K562 (cell line): ENCODE results near the gene SLC8A2. TPM values are rescaled to one million over a fixed set of nuclear protein-coding genes. Genes with fewer than 3 reads are reported as not detected.

Source experiments
- ATAC-seq: fragments of 200-7000 bp; cut with Tn5 transposase; 3 replicates; pipeline ENCODE4 v1.9.1; 2020; ENCODE audit warnings: moderate library complexity
- BruUV-seq: library from RNA; stranded (reverse); fragments of 400-500 nt; replicated peaks from 2 replicates; lab custom pipeline; 2021; lab: Mats Ljungman, UMichigan
- CTCF ChIA-PET: fragments of 300-600 bp; formaldehyde crosslinking; extraction: SDS; loops from one replicate; lab custom pipeline; 2021; ENCODE audit warnings: low intra/inter-chr PET ratio; lab: Yijun Ruan, JAX
- POLR2A ChIA-PET: fragments of 300-600, 350-650 bp; sonication (Branson Sonifier 250); formaldehyde crosslinking; extraction: SDS; loops from one replicate; lab custom pipeline; 2021; ENCODE audit warnings: antibody characterized with exemption, inconsistent platforms; lab: Yijun Ruan, JAX
- DNase-seq, 4 experiments: peaks; one replicate each; pipeline versions ENCODE4 v3.0.0 to v3.0.0-alpha.2; 2011 to 2018; ENCODE audit warnings: low spot score in 3 of 4, mixed read lengths in 3 of 4; ENCODE audit errors: extremely low read depth in 1 of 4
- FAIRE-seq: peaks from 2 replicates; lab custom pipeline; 2011; peaks lifted over from hg19 to GRCh38; lab: Jason Lieb, UNC
- H2AFZ ChIP-seq: 2 replicates; pipeline ENCODE4 v1.6.0; 2011; ENCODE audit warnings: low read depth, low read length, control low read depth, inconsistent platforms
- H3K27ac ChIP-seq: fragments of 200-600 bp; 3 replicates; pipeline ENCODE4 v1.8.0; 2011; ENCODE audit warnings: low read depth, mild to moderate bottlenecking, control low read depth, inconsistent platforms, low read length, moderate library complexity, mixed read lengths; ENCODE audit errors: extremely low read depth
- H3K27me3 ChIP-seq, 2 experiments: fragments of 300-600 bp in 1 of 2; 2 replicates in 1 of 2; 3 replicates in 1 of 2; pipeline versions ENCODE4 v1.6.0 to v1.8.0; 2011; ENCODE audit warnings: inconsistent platforms in 2 of 2, low read length in 2 of 2, mild to moderate bottlenecking in 1 of 2, mixed read lengths in 1 of 2, moderate library complexity in 1 of 2; ENCODE audit not compliant: control insufficient read depth in 2 of 2, insufficient read depth in 2 of 2
- H3K36me3 ChIP-seq: fragments of 300-600 bp; 3 replicates; pipeline ENCODE4 v1.8.0; 2011; ENCODE audit warnings: mild to moderate bottlenecking, low read length, inconsistent platforms; ENCODE audit not compliant: control insufficient read depth, insufficient read depth
- H3K4me1 ChIP-seq, 2 experiments: fragments of 200-600 bp in 1 of 2; replicated peaks in 1 of 2; 2 replicates in 1 of 2; 3 replicates in 1 of 2; pipeline versions ENCODE4 v1.5.1 to v1.8.0; 2011; ENCODE audit warnings: inconsistent platforms in 2 of 2, low read length in 2 of 2, mild to moderate bottlenecking in 1 of 2, mixed read lengths in 1 of 2, moderate library complexity in 1 of 2; ENCODE audit not compliant: control insufficient read depth in 2 of 2, insufficient read depth in 2 of 2
- H3K4me2 ChIP-seq: 2 replicates; pipeline ENCODE4 v1.6.1; 2011; ENCODE audit warnings: low read length, control low read depth, inconsistent platforms, mixed read lengths; ENCODE audit not compliant: insufficient read depth
- H3K4me3 ChIP-seq: fragments of 200-600 bp; sonication (generic), shearing (Covaris generic); 2 replicates; pipeline ENCODE4 v1.5.1; 2016; ENCODE audit warnings: control low read depth, inconsistent platforms
- H3K79me2 ChIP-seq: fragments of 200-600 bp; 3 replicates; pipeline ENCODE4 v1.8.0; 2011; ENCODE audit warnings: low read length, inconsistent platforms; ENCODE audit not compliant: control insufficient read depth, insufficient read depth
- H3K9ac ChIP-seq, 2 experiments: 2 replicates each; pipeline versions ENCODE4 v1.6.0 to v1.6.1; 2011; ENCODE audit warnings: low read depth in 2 of 2, low read length in 2 of 2, control low read depth in 1 of 2, inconsistent platforms in 1 of 2, mild to moderate bottlenecking in 1 of 2, mixed read lengths in 1 of 2; ENCODE audit not compliant: insufficient read depth in 1 of 2
- H3K9me1 ChIP-seq: one replicate; pipeline ENCODE4 v1.6.0; 2011; ENCODE audit warnings: inconsistent platforms, mild to moderate bottlenecking, low read length, moderate library complexity; ENCODE audit not compliant: control insufficient read depth, insufficient read depth
- H3K9me3 ChIP-seq: replicated peaks from 2 replicates; pipeline ENCODE4 v1.5.1; 2011; ENCODE audit warnings: low read depth, low read length, inconsistent platforms; ENCODE audit not compliant: control insufficient read depth, insufficient read depth
- H4K20me1 ChIP-seq: replicated peaks from 2 replicates; pipeline ENCODE4 v1.6.1; 2011; ENCODE audit warnings: low read length, inconsistent platforms, mixed read lengths; ENCODE audit not compliant: control insufficient read depth, insufficient read depth
- BCL6 ChIP-seq: fragments of 250-450 bp; sonication (Bioruptor Pico); IDR thresholded peaks from 2 replicates; pipeline ENCODE4 v1.4.0; 2020
- FOXK2 ChIP-seq, 2 experiments: fragments of 450-650 bp; IDR thresholded peaks in 1 of 2; conservative IDR thresholded peaks in 1 of 2; 2 replicates each; pipeline ENCODE4 v1.6.1; 2016; ENCODE audit warnings: low read depth in 2 of 2, mild to moderate bottlenecking in 1 of 2
- KLF13 ChIP-seq: fragments of 450-650 bp; IDR thresholded peaks from 2 replicates; pipeline ENCODE4 v1.6.1; 2016; ENCODE audit warnings: missing genetic modification characterization, low read depth, mild to moderate bottlenecking, missing compliant biosample characterization, moderate library complexity, borderline replicate concordance
- NCOR1 ChIP-seq: fragments of 450-650 bp; IDR thresholded peaks from 2 replicates; pipeline ENCODE4 v1.6.1; 2016; ENCODE audit warnings: mild to moderate bottlenecking, moderate library complexity
- SMAD2 ChIP-seq: fragments of 150-350 bp; IDR thresholded peaks from 2 replicates; pipeline ENCODE4 v1.6.1; 2014; ENCODE audit warnings: low read depth, mild to moderate bottlenecking, low read length
- TCF3 ChIP-seq: sonication (generic); formaldehyde crosslinking; IDR thresholded peaks from 2 replicates; pipeline ENCODE4 v1.4.0; 2020; ENCODE audit warnings: mild to moderate bottlenecking, missing genetic modification reagents
- ZNF124 ChIP-seq: sonication (generic); formaldehyde crosslinking; IDR thresholded peaks from 2 replicates; pipeline ENCODE4 v1.8.1; 2022; ENCODE audit warnings: missing genetic modification reagents
- ZNF408 ChIP-seq: fragments of 250-450 bp; sonication (Bioruptor Pico); IDR thresholded peaks from 2 replicates; pipeline ENCODE4 v1.4.0; 2020; ENCODE audit warnings: low read depth, mild to moderate bottlenecking, moderate library complexity
- WGBS: fragments of 100-300 bp; shearing (Covaris generic); methylation state at CpG from one replicate; pipeline ENCODE4 v1.1.6; 2016; ENCODE audit warnings: low coverage, mixed read lengths; ENCODE audit not compliant: insufficient coverage; ENCODE audit errors: missing lambda C conversion rate; 5-methylcytosine and 5-hydroxymethylcytosine counted together
- in situ Hi-C: fragments of 300-500 bp; cut with MboI; formaldehyde crosslinking; loops from 4 replicates; pipeline ENCODE4 v1.15.0; 2018; ENCODE audit warnings: inconsistent platforms, mixed read lengths
- intact Hi-C: fragments of 100-400 bp; cut with micrococcal nuclease; formaldehyde crosslinking; loops from 2 replicates; pipeline ENCODE4 v1.14.2; 2022
- polyA plus RNA-seq, 8 experiments: library from polyadenylated mRNA; depleted of rRNA in 4 of 8; stranded (reverse) in 5 of 8; unstranded in 3 of 8; fragments of >200 nt; fragmentation: Nextera tagmentation in 2 of 8; fragmentation: Illumina TruSeq in 1 of 8; extraction: Ambion mirVana in 2 of 8; extraction: Trizol in 1 of 8; gene quantifications; 2 replicates each; pipeline versions ENCODE4 v1.2.1 to v1.2.3, GENCODE V29; 2011 to 2014; ENCODE audit warnings: inconsistent platforms in 1 of 8, missing spikeins in 1 of 8
- total RNA-seq, 7 experiments: library from RNA; depleted of rRNA in 6 of 7; stranded (reverse); fragments of >200 nt in 6 of 7; fragmentation: Illumina TruSeq in 2 of 7; extraction: Trizol in 2 of 7; gene quantifications; 2 replicates each; pipeline versions ENCODE4 v1.2.1 to v1.2.3, GENCODE V29; 2011 to 2021; ENCODE audit warnings: low replicate concordance in 1 of 7

SLC8A2 gene
- total and polyA plus RNA-seq, 9 of the 15 experiments (the other 6 are each of a cell fraction or from before 2014, with no cell fraction given): 0.07 to 0.66 (median 0.24) TPM; not detected in 3

DNA sequence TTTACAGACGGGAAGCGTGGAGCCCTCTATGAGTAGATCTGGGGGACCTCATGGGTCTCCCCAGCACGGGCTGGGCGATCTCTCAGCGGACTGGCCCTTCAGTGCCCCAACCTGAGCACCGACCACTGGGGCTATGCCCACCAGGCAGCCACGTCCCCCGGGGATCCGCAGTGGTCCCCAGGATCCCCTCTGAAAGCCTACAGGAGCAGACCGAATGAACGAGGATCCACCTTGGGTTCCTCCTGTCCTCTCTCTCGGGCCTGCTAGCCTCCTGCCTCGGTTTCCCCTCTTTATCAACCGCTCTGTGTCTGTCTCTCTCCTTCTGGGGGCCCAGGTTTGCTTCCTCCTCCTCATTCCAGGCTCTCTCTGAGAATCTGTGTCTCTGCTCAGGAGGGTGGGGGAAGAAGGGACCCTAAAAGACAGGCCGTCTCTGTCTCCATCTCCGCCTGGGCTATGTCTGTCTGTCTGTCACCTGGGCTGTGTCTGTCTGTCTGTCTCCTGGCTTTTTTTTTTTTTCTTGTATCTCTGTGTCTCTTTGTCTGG, 50.4 kb downstream of the SLC8A2 start:
- TF ChIP-seq TCF3 (CRISPR knock-in tag) (no peak), FOXK2 (conservative IDR thresholded peaks at IDR 0.05 in 1 of 2, IDR thresholded peaks at IDR 0.05 in 1 of 2; ENCODE audit: low read depth in 2 of 2) (no peak), ZNF408 (CRISPR knock-in tag) (no peak), ZNF124 (CRISPR knock-in tag) (no peak), KLF13 (tag) (no peak), SMAD2 (no peak), BCL6 (no peak), NCOR1 (no peak)
- CTCF ChIA-PET: no interaction called here
- Histone ChIP-seq H3K79me2 (no peaks in the 10 kb centered on the region), H3K27me3 (peaks cover 45 to 60% of the 10 kb centered on the region in 2 experiments; a peak in 4 of 5 replicates), H3K4me2 (no peak overlapping the region), H3K36me3 (no peaks in the 10 kb centered on the region), H3K27ac (no peak overlapping the region), H4K20me1 (0 out of 2 replicates have a peak, but pooled peaks cover 8% of the 10 kb centered on the region), H2AFZ (no peak overlapping the region), H3K9me1 (no peaks in the 10 kb centered on the region), H3K9ac (no peak overlapping the region), H3K9me3 (no peaks in the 10 kb centered on the region; the same call in 1 of the 2 replicates), H3K4me1 (peaks cover 4 to 48% of the 10 kb centered on the region in 2 experiments; a peak in 4 of 5 replicates), H3K4me3 (no peak overlapping the region)
- ATAC-seq: no peak
- in situ Hi-C loops: no loop called here
- intact Hi-C loops: no loop called here
- FAIRE-seq: no peak
- DNase-seq: no peak
- BruUV-seq: no TSS peak
- POLR2A ChIA-PET: interaction anchor here (0.6 kb wide), 1 partner anchor 69 kb away, joined by 3 read pairs; no protein-coding TSS in a partner anchor
- 9% methylated on average over 12 of the region's 16 CpGs for WGBS
